ENCODE measurements around the gene DGUOK.
A peak's percentile ranks its signal among the peaks of the same experiment; 100 is the strongest.

DGUOK gene

GRCh38 chr2:73969356-73969755 lies 42.7 kb downstream of the DGUOK start:
- DNase-seq = no peak
- in situ Hi-C loops (cut with MboI; ENCODE audit: low pct_unique_long_range_greater_than_20kb, low sequenced_read_pairs) = no loop called here

GRCh38 chr2:73970141-73970803 lies 43.6 kb downstream of the DGUOK start:
- in situ Hi-C loops (cut with MboI; ENCODE audit: low pct_unique_long_range_greater_than_20kb, low sequenced_read_pairs) = no loop called here
- no peak for DNase-seq

- in situ Hi-C loops (cut with MboI; ENCODE audit: low pct_unique_long_range_greater_than_20kb, low sequenced_read_pairs) = no loop called here
- peak; percentile 87 for DNase-seq
These were observed 44.3 kb downstream of the DGUOK start for GRCh38 chr2:73970850-73971471.

- no peak for DNase-seq
- in situ Hi-C loops (cut with MboI; ENCODE audit: low pct_unique_long_range_greater_than_20kb, low sequenced_read_pairs) = no loop called here
These were observed 45.0 kb downstream of the DGUOK start for GRCh38 chr2:73971722-73972121.

GRCh38 chr2:73972846-73973245 lies 46.2 kb downstream of the DGUOK start:
- in situ Hi-C loops (cut with MboI; ENCODE audit: low pct_unique_long_range_greater_than_20kb, low sequenced_read_pairs) = no loop called here
- peak; percentile 61 for DNase-seq

GRCh38 chr2:73975731-73976130 lies 49.1 kb downstream of the DGUOK start:
- in situ Hi-C loops (cut with MboI; ENCODE audit: low pct_unique_long_range_greater_than_20kb, low sequenced_read_pairs) = no loop called here
- DNase-seq = no peak

GRCh38 chr2:73976803-73977202 lies 50.1 kb downstream of the DGUOK start:
- in situ Hi-C loops (cut with MboI; ENCODE audit: low pct_unique_long_range_greater_than_20kb, low sequenced_read_pairs) = no loop called here
- no peak for DNase-seq

GRCh38 chr2:73977466-73977865 lies 50.8 kb downstream of the DGUOK start:
- no peak for DNase-seq
- in situ Hi-C loops (cut with MboI; ENCODE audit: low pct_unique_long_range_greater_than_20kb, low sequenced_read_pairs) = no loop called here

GRCh38 chr2:73979021-73979420 lies 52.3 kb downstream of the DGUOK start:
- no peak for DNase-seq
- in situ Hi-C loops (cut with MboI; ENCODE audit: low pct_unique_long_range_greater_than_20kb, low sequenced_read_pairs) = no loop called here

GRCh38 chr2:73979686-73980085 lies 53.0 kb downstream of the DGUOK start:
- in situ Hi-C loops (cut with MboI; ENCODE audit: low pct_unique_long_range_greater_than_20kb, low sequenced_read_pairs) = no loop called here
- DNase-seq = no peak

GRCh38 chr2:73980566-73980965 lies 53.9 kb downstream of the DGUOK start:
- in situ Hi-C loops (cut with MboI; ENCODE audit: low pct_unique_long_range_greater_than_20kb, low sequenced_read_pairs) = no loop called here
- no peak for DNase-seq

- in situ Hi-C loops (cut with MboI; ENCODE audit: low pct_unique_long_range_greater_than_20kb, low sequenced_read_pairs) = no loop called here
- peak; percentile 71 for DNase-seq
These were observed 54.7 kb downstream of the DGUOK start for GRCh38 chr2:73981081-73982001.

- in situ Hi-C loops (cut with MboI; ENCODE audit: low pct_unique_long_range_greater_than_20kb, low sequenced_read_pairs) = no loop called here
- no peak for DNase-seq
These were observed 55.5 kb downstream of the DGUOK start for GRCh38 chr2:73982140-73982617.

GRCh38 chr2:73983322-73984202 lies 56.9 kb downstream of the DGUOK start:
- DNase-seq = peak; percentile 68
- in situ Hi-C loops (cut with MboI; ENCODE audit: low pct_unique_long_range_greater_than_20kb, low sequenced_read_pairs) = no loop called here

- no peak for DNase-seq
- in situ Hi-C loops (cut with MboI; ENCODE audit: low pct_unique_long_range_greater_than_20kb, low sequenced_read_pairs) = no loop called here
These were observed 57.7 kb downstream of the DGUOK start, which contains the start of gene TET3 for GRCh38 chr2:73984203-73984921. TET3 (plus strand) TSS chr2:73984910; CDS start chr2:73986404, 1,494 bp downstream.

- in situ Hi-C loops (cut with MboI; ENCODE audit: low pct_unique_long_range_greater_than_20kb, low sequenced_read_pairs) = no loop called here
- peak; percentile 50 for DNase-seq
These were observed 58.2 kb downstream of the DGUOK start for GRCh38 chr2:73984922-73985307.

GRCh38 chr2:73985308-73986084 lies 58.8 kb downstream of the DGUOK start:
- DNase-seq = peak; percentile 83
- in situ Hi-C loops (cut with MboI; ENCODE audit: low pct_unique_long_range_greater_than_20kb, low sequenced_read_pairs) = no loop called here
